Progenitor cell of endocrine pancreas (in vitro differentiated cells): ENCODE data around the gene PUM1. TPM values are rescaled to one million over a fixed set of nuclear protein-coding genes. Genes with fewer than 3 reads are reported as not detected.

Experiments used
- DNase-seq: peaks from one replicate; pipeline ENCODE4 v3.0.0; 2021; ENCODE audit warnings: low spot score; ENCODE audit not compliant: unreplicated experiment
- H3K27ac Mint-ChIP-seq: 2 replicates; pipeline ENCODE4 v1.8.0; 2021; ENCODE audit warnings: mild to moderate bottlenecking, moderate library complexity, mixed read lengths
- H3K27me3 Mint-ChIP-seq: 2 replicates; pipeline ENCODE4 v1.8.0; 2021; ENCODE audit warnings: mixed read lengths
- H3K36me3 Mint-ChIP-seq: 2 replicates; pipeline ENCODE4 v1.8.0; 2022; ENCODE audit warnings: mixed read lengths; ENCODE audit not compliant: insufficient read depth
- H3K4me1 Mint-ChIP-seq: 2 replicates; pipeline ENCODE4 v1.8.0; 2021; ENCODE audit warnings: low read depth, mixed read lengths
- H3K4me3 Mint-ChIP-seq: 2 replicates; pipeline ENCODE4 v1.8.0; 2021; ENCODE audit warnings: low read depth, mild to moderate bottlenecking, moderate library complexity, mixed read lengths
- H3K9me3 Mint-ChIP-seq: 2 replicates; pipeline ENCODE4 v1.8.0; 2021; ENCODE audit warnings: low read depth, mixed read lengths
- CTCF ChIP-seq: fragments of 200-600 bp; sonication (generic); IDR thresholded peaks from one replicate; pipeline ENCODE4 v1.5.0; 2021; ENCODE audit warnings: antibody characterized with exemption, mild to moderate bottlenecking; ENCODE audit not compliant: unreplicated experiment
- long read RNA-seq: library from polyadenylated mRNA; unstranded; transcript quantifications from one replicate; pipeline ENCODE4 v2.0.0, GENCODE V29; 2020
- total RNA-seq: library from RNA; stranded (reverse); gene quantifications from 2 replicates; pipeline ENCODE4 v1.2.1, GENCODE V29; 2021

Gene PUM1
- total RNA-seq, result 244 and 249 TPM in 2 replicates
- long read RNA-seq, full-length matches to known transcripts, result 212 of 685 reads
- long read RNA-seq, partial matches to known transcripts, result 70 of 685 reads
- long read RNA-seq, other reads (novel, unspliced or antisense), result 403 of 685 reads

DNA sequence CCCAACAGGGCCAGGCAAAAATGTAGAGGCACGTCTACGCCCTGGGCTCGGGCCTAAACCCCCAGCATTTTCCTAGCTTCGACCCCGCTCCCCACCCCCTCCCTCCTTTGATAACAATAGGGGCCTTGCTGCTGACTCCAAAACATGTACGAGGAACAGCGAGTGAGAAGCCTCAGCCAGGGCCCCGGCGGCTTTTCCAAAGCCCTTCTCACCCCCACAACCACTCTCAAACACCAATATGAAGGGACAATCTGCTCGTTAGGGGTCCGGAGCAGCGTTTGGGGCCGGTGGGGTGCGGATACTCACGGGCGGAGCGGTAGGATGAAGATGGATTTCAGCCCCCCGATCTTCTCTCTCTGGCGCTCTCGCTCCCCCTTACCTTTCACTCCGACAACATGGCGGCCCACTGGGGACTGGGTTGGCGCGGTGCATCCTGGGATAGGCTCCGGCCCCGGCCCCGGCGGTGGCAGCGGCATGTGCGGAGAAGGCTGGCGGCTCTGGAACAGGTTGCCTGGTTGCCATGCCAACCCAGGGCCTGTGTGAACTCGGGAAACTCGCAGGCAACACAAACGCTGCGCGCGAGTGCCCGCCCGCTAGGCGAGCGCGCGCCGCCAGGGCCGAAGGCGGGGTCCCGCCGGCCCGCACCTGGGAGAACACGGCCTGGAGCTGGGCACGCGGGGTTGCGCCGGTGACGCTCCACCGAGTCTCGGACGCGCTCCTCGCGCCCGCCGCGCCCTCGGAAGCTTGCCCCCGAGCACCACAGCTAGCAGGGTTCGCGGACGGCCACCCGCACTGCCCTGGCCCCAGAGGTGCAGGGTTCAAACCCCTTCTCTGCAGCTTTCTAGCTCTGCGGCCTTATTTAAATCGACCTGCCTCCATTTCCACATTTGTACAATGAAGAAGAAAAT lies at the start of gene PUM1:
TSS of gene PUM1 (minus strand) at position 408 of the 908 bp plus-strand sequence. CDS start 6,151 bp downstream, outside the sequence.
- peak within 1 kb of the TSS; percentile 100 for H3K4me3 Mint-ChIP-seq
- no peaks in the 10 kb centered on the region for H3K27me3 Mint-ChIP-seq
- peaks cover 12% of the 10 kb centered on the region for H3K4me1 Mint-ChIP-seq
- no peak for TF ChIP-seq CTCF
- H3K27ac Mint-ChIP-seq, result peak within 1 kb of the TSS; percentile 100
- peaks cover 4% of the 10 kb centered on the region for H3K36me3 Mint-ChIP-seq
- H3K9me3 Mint-ChIP-seq, result no peaks in the 10 kb centered on the region
- peak; percentile 99 for DNase-seq

DNA sequence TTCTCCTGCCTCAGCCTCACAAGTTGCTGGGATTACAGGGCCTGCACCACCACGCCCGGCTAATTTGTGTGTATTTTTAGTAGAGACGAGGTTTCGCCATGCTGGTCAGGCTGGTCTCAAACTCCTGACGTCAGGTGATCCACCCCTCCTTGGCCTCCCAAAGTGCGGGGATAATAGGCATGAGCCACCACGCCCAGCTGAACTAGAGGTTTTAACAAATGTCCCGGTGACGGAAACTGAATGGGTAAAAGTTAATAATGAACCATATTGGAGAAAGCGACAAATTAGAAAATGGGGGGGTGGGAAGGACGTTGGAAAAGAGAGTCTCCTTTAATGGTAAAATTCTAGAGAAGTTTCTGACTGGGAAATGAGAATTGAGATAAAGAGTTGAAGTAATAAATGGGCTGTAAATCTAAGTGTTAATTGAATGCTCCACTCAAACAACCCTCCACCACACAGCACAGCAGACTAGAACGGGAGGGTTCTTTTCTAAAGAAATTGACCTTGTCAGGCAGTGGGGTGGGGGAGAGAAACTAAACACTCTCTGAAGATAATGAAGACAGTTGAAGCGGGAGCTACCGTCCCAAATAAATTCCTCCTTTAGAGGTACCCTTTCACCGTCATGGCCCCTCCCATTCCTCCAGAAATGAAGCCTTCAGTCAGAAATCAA lies 46.9 kb upstream of the PUM1 start:
- Mint-ChIP-seq H3K4me1 (peaks cover 10% of the 10 kb centered on the region), H3K27me3 (peaks cover 2% of the 10 kb centered on the region), H3K36me3 (no peaks in the 10 kb centered on the region), H3K4me3 (peak overlapping the region; percentile 9), H3K9me3 (no peaks in the 10 kb centered on the region), H3K27ac (peak overlapping the region; percentile 91)
- no peak for TF ChIP-seq CTCF
- no peak for DNase-seq

GRCh38 chr1:31111290-31111951 lies 45.9 kb upstream of the PUM1 start:
- H3K9me3 Mint-ChIP-seq, result no peaks in the 10 kb centered on the region
- H3K27me3 Mint-ChIP-seq, result peaks cover 2% of the 10 kb centered on the region
- H3K4me3 Mint-ChIP-seq, result no peak overlapping the region
- H3K4me1 Mint-ChIP-seq, result peaks cover 10% of the 10 kb centered on the region
- no peak for DNase-seq
- H3K27ac Mint-ChIP-seq, result no peak overlapping the region
- H3K36me3 Mint-ChIP-seq, result no peaks in the 10 kb centered on the region
- no peak for TF ChIP-seq CTCF

DNA sequence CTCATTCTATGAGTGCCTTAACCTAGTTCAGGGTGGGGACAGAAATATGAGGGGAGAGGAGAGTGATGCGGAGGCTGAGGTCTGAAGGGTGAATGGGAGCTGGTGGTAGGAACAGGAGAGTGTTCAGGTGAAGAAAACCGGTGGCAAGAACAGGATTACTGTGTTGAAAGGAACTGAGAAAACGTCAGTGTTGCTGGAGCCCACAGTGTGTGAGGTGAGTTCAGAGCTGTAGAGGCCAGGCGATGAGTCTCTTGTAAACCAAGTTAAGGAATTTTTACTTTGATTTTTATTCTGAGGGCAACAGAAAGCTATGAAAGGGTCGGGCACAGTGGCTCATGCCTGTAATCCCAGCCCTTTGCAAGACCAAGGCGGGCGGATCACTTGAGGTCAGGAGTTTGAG lies 45.3 kb upstream of the PUM1 start:
- no peak overlapping the region for H3K4me3 Mint-ChIP-seq
- no peak overlapping the region for H3K27ac Mint-ChIP-seq
- H3K27me3 Mint-ChIP-seq, result peaks cover 1% of the 10 kb centered on the region
- no peaks in the 10 kb centered on the region for H3K36me3 Mint-ChIP-seq
- peaks cover 10% of the 10 kb centered on the region for H3K4me1 Mint-ChIP-seq
- no peaks in the 10 kb centered on the region for H3K9me3 Mint-ChIP-seq
- TF ChIP-seq CTCF, result no peak
- no peak for DNase-seq

DNA sequence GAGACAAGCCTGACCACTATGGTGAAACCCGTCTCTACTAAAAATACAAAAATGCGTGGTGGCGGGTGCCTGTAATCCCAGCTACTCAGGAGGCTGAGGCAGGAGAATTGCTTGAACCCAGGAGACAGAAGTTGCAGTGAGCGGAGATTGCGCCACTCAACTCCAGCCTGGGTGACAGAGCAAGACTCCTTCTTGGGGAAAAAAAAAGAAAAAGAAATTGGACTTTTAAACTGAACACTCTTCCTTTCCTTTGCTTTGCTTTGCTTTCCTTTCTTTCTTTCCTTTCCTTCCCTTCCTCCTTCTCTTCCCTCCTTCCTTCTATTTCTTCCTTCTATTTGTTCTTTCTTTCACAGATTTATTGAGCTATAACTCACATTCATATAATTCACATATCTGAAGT lies 43.3 kb upstream of the PUM1 start:
- peaks cover 10% of the 10 kb centered on the region for H3K4me1 Mint-ChIP-seq
- H3K4me3 Mint-ChIP-seq, result no peak overlapping the region
- H3K27ac Mint-ChIP-seq, result no peak overlapping the region
- DNase-seq, result no peak
- TF ChIP-seq CTCF, result no peak
- H3K27me3 Mint-ChIP-seq, result no peaks in the 10 kb centered on the region
- no peaks in the 10 kb centered on the region for H3K9me3 Mint-ChIP-seq
- no peaks in the 10 kb centered on the region for H3K36me3 Mint-ChIP-seq
